Left forelimb (tissue), 1 donor: Measurements from ENCODE around the gene THADA.

Experiments
- DNase-seq: peaks from one replicate; pipeline ENCODE4 v3.0.0-alpha.2; 2018; ENCODE audit warnings: low spot score

Gene THADA

DNA sequence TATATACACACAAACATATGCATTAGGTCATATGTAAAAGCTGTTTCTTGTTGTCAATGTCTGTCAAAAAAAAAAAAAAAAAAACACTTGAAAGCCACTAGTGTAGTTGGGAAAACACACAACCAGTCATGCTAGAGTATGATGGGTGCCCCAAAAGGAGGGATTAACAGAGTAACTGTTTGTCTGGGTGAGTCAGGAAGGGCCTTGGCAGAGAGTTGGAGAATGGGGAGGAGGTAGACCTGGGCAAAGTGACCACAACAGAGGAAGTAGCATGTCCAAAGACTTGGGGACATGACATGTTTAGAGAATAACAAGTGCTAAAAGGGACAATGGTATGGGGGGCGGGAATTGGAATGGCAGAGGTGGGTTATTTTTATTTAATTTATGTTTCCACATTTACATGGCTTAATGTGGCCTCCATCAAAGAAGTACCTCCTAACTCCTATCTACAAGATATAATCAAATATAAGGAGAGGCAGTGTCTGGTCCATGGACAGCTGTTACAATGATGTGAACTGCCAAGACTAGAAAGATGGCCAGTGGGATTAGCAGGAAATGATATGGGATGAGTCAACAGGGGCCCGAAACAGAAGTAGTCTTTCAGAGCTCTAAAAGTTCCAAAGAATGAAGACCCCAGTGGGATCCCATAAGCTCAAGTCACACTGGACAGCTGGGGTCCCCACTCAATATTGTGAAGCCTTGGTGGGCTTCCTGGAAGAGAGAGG, 269.6 kb downstream of the THADA start:
- DNase-seq, result no peak

DNA sequence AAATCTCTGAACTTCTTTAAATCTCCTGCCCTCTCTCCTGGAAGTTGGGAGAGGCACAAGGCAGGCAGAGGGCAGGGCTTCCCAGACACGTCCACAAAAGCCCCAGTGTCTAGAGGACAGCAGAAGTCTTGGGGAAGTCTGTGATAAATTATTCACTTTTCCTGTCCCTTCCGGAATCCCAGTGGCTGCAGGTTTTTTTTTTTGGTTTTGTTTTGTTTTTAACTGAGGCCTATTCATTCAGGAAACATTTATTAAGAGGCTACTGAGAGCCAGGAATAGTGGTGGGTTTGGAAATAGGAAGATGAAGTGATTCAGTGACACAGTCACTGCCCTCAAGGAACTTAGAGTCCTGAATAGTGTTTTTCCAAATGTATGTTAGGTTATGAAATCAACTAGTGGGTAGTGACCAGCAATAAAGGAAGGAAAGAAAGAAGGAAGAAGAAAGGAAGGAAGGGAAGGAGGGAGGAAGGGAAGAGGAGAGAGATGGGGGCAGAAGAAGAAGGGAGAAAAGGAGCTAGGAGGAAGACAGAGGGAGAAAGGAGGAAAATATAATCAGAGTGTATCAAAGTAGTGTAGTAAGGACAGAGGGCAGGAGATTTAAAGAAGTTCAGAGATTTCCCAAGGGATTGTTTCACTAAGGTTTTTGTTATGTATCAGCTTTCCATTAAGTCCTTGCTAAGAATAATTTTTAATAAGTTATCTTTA, 270.6 kb downstream of the THADA start:
- no peak for DNase-seq

DNA sequence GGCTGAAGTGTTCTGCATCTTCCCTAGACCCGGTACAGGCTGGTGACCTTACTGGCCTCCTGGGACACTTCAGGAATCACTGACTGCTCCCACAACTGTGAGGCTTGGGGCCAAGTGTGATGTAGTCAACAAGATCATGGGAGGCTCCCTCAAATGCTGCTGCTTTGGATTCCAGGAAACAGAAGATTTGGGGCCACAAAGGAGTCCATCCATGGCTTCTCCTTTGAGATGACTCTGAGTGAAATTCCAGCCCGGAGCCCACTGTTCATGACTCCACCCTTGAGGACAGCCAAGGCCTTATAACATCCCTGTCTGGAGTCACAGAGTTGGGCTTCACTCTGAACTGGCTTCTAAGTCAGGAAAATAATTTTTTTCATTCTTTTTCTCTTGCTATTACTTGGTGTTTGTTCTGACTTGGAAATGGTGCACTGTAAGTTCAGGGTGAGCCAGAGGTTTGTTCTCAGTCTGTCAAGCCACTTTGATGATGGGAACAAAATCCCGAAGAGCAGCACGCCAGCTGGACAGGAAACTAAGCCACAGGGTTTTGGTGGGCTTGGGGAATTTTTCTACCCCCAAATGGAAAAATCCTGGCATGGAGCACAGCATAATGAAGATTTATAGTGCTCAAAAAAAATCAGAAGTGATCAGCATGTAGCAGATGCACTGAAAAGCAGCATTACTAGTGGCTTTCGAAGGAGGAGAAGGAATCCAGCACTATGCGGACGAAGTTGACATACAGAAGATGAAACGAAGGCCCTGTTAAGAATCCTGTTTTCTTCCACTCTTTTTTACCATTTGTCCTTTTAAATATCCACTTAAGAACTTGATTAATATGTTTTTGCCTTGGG, 271.4 kb downstream of the THADA start:
- peak; percentile 85 for DNase-seq

DNA sequence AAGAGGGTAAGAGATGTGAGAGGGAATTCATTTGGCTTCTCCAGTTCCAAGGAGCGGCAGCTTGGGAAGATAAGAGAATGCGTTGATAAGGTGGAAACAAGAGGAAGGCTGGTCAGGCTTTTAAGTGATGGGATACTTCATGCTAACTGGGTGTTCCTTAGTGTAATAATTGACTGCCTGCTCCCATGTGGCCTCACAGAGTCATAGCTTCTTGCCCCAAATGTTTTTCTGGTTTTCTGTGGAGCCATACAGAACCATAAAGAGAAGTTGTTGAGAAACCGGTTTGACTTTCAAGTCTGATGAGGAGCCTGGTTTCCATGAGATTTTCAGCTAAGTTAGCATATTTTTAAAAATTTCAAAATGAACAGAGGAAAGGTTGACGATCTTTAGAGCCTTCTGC, 272.0 kb downstream of the THADA start:
- no peak for DNase-seq

DNA sequence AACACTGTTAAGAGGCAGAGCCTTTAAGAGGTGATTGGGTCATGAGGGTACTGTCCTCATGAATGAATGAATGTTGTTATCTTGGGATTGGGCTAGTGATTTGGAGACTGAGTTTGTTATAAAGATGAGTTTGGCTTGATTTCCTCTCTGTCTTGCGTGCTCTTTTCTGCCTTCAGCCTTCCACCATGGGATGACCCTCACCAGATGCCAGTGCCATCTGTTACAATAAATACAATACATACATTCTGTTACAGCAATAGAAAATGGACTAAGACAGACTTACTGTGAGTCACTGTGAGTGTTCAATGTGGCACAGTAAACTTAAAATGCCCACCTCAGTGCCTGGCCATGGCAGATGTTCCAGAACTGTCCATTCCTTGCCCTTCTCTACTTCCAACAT, 274.4 kb downstream of the THADA start:
- DNase-seq, result no peak

DNA sequence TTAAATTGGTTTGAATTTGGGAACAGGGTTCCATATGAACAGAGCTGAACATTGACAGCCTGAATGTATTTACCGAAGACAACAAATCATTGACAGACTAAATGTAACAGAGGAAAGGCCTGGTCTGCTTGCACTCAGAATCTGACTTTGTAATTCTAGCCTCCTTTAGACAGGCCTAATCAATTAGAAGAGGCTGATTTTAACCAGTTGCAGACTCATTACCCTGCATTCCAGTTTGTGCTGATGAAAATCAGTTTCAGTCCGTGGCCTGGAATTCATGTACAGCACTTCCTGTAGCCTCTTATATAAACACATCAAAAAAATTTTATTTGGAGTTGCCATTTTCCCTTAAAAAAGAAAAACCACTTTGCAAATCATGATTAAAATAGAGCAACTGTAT, 276.3 kb downstream of the THADA start:
- no peak for DNase-seq

DNA sequence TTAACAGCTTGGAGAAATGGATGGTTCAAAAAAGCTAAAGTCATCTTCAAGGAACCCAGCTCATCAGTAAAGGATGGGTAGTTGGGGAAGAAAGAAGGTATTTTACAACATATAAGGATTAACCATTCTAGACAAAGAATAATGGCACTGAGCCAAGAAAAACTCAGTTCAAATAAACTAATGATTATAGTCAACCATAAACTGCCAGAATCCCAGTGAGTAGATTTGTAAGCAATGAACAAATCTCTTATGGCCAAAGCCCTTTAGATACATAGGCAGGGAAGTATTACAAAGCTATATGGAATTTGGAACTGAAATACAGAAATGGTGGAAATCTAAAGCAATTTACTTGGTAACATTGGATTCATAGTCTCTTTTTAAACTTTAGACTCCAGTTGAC, 277.0 kb downstream of the THADA start:
- DNase-seq, result no peak

DNA sequence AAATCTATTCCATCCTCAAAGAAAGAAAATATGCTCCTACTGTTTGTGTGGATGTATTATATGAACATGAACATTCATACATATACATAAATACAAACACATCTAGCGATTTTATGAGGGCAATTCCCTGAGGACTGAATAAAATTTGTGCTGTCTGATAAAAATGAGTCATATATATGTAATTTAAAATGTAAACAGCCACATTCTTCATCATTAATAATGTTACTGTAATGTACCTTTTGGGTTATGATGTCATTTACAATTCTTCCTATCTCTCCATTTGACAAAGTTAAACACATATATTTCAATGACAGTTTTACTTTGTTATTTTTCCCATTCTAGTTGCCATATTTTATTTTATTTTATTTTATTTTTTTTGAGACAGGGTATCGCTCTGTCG, 278.2 kb downstream of the THADA start:
- no peak for DNase-seq

DNA sequence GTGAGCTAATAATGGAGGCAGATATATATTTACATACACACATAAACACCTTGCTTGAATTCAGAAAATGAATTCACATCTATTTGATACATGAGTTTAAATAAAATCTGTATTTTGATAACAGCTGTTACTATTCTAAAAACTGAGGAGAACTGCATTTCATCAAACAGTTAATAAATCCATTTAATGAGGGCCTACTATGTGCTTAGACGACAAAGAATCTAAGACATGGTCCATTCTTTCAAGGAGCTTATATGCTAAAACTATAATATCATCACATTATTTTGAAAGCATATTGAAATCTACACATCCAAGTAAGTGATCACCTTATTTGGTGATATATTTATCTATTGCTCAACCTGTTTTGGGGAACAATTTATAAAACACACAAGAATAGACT, 278.6 kb downstream of the THADA start:
- no peak for DNase-seq

DNA sequence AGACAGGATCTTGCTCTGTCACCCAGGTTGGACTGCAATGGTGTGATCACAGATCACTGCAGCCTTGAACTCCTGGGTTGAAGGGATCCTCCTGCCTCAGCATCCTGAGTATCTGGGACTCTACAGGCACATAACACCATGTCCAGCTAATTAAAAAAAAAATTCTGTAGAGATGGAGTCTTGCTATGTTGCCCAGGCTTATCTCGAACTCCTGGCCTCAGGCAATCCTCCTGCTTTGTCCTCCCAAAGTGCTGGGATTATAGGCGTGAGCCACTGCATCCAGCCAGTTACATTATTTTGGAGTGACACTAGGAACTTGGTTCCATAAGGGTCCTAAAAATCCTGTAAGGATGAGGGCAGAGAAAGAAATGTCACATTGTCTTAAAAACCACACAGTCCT, 280.4 kb downstream of the THADA start:
- DNase-seq, result no peak

DNA sequence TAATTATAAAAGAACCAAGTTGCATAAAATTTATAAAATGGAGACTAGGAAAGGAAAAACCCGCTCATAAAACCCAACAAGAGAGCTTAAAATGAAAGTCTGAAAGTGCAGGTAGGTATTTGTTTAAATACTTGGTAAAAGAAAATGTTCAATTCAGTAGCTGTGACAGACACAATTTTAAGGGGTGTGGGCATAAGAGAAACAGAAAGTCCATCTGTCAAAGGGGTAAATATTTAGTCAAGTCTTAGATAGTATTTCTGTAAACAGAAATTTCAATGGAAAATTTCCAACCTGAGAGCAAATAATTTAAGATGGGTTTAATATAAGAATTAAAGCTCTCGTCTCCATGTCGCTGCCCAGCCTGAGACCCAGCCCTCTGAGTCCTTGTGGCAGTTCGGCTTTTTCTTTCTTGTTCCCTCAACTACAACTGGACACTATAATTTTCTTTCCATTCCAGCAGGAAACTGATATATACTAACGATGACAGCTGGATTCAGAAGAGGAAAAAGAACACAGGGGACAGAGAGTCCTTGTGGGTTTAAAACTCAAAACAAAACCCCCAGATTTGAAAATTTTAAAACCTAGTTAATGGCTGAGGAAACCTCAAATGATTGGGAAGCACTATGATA, 281.4 kb downstream of the THADA start:
- DNase-seq, result no peak

DNA sequence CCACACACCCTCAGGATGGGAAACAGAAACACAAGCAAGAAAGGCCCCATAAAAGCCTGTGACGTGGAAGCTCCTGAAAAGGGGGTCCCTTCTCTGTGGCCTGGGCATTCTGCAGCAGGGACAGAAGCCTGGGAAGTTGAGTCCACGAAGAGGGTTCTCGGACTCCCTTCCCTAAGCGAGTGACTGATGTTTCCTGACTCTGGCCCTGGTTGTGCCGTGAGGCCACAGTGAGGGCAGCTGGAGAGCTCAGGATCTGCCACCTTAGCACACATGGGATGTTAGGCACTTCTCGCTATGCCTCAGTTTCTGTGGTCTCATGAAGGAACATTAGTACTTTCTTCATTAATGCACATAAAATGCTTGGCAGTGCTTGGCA, 282.2 kb downstream of the THADA start:
- DNase-seq, result no peak

DNA sequence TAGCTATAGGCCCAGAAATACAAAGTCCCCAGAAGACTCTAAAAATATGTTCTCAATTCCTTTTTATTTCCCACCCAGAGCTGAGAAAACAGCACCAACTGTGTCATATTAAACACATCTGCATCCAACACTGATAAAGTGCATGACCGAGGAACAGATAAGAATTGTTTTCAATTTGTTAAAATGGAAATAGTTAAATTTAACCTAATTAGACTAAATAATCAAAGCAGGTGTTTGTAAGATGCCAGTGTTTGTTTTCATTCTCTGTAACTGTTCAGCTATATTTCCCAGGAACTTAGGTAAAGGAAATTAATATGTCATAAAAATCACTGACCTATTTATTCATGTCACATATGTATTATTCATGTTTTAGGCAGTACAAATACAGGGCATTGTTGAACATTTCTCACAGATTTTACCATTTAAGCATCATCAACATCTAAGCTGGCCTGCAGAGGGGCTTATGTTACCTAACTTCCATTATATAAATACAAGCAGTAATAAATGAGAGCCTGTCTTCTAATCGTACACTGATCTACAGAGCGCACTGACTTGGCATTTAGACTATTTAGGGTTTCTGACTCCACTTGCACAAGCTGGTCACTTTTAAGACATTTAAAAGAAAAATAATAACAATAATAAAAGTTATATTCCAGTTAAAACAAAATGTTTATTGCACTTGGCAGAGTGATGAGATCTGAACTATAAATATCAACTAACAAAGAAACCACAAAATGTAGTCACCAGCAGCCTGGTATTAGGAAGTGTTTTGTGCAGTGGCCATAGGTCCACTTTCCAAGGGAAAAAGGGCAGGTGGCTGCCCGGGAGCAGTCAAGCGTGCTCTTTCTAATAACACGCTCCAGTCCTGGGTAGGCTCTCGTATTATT, 282.8 kb downstream of the THADA start:
- DNase-seq, result no peak

DNA sequence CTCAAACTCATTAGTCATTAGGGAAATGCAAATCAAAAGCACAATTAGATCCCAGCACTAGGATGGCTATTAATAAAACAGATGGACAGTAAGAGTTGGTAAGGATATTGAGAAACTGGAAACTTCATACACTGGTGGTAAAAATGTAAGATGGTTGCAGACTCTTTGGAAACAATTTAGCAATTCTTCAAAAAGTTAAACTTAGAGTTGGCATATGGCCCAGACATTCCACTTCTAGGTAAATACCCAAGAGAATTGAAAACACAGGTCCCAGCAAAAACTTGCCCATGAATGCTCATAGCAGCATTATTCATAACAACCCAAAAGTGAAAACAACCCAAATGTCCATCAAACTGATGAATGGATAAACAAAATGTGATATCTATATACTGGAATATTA, 284.6 kb downstream of the THADA start:
- DNase-seq, result no peak

DNA sequence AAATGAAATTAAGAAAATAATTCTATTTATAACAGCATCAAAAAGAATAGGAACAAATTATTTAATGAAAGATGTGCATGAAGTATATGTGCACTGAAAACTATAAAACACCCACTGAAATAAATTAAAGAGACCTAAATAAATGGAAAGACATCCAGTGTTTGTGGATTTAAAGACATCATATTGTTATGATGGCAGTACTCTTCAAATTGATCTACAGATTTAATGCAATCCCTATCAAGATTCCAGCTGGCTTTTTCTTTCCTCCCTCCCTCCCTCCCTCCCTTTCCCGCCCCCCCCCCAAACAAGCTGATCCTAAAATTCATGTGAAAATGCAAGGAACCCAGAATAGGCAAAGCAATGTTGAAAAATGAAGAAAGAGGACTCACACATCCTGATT, 285.9 kb downstream of the THADA start:
- DNase-seq, result no peak

DNA sequence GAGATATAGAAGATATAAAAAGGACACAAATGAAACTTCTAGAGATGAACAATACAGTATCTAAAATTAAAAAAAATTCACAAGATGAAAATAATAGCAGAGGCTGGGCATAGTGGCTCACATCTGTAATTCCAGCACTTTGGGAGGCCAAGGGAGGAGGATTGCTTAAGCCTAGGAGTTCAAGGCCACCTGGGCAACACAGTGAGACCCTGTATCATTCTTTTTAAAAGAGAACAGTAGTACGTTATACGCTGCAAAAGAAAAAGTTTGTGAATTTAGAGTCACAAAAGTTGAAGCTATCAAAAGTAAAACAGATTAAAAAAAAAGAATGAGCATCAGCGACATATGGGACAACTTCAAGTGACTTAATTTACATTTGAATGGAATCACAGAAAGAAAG, 287.9 kb downstream of the THADA start:
- no peak for DNase-seq

DNA sequence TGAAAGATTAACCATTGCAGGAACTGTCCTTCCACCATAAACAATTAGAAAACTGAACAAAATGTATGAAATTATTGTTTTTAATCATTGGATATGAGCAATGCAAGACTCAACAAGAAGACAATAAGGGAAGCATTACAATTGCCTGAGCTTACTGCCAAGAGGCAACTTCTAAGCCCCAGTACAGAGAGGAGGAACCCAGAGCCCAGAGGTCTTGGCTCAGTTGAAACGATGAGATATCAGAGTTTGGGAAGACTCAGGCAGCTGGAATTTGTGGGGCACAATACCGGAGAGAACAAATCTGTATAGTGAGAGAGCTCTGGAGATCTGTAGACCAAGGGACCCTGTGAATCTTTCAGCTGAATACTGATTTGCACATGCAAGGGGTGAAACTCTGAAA, 288.8 kb downstream of the THADA start:
- DNase-seq, result no peak

DNA sequence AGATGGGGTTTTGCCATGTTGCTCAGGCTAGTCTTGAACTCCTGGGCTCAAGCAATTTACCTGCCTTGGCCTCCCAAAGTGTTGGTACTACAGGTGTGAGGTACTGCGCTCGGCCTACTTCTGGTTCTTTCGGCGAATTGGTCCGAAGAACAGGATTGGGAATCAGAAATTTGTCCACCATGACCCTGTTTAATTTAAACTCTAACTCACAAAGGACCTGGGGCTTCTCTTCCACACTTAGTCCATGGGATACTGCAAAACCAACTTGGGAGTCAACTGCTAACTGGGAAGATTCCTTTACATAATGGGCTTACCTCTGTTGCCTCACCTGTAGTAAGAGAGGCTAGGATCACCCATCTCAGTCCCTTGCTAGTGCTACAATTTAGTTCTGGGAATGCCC, 289.6 kb downstream of the THADA start:
- DNase-seq, result no peak

DNA sequence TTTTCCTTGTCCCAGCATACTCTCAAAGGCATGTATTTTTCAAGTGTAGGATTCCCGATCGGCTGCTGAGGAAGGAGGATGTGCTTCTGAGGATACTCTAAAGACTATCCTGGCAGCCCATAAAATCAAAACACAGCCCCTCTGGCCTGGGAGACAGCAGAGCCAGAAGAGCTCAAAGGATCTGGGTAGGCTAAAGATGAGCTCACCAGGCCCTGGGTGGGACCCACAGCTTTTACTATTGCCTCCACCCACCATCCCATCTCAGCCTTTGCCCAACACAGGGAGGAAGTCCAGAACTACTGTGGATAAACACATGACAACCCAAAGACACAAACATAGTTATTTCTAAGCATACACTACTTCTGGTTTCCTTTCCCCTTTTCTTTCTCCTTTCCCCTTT, 290.3 kb downstream of the THADA start:
- DNase-seq, result no peak

DNA sequence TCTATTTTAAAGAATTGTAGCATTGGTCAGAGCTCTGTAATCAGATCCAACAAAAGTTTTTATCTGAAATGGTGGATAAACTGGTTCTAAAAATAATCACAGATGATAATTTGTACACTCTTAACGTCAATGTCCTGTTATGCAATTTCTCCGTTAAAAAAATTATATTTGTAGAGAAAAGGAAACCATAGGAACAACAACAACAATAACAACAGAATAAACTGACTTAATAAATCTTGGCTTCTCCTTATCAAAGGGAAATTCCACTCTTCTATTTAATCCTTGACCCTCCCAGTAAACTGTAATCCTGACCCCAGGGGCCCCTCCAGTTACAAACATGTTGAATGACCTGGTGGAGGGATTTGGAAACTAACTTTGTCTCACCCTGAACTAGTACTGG, 290.8 kb downstream of the THADA start:
- DNase-seq, result no peak

DNA sequence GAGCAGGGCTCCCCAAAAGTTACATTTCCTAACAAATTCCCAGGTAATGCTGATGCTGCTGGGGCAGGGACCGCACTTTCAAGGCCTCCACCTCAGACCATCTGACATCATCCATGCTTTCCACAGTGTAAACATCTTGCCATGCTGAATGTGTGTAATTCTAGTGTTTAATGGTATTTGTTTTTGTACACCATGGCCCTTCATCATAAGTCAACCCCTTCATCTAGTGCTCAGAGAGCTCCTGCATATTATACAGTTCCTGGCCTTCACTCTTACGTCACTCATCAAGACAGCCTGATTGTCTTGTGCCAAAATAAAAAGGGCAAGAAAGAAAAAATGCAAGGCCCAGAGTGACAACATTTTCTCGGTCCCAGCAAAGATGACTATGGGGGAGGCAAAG, 291.9 kb downstream of the THADA start:
- DNase-seq, result no peak
